HT-29 (cell line): ENCODE measurements around the gene SLC41A3. TPM values are rescaled to one million over a fixed set of nuclear protein-coding genes. Genes with fewer than 3 reads are reported as not detected.
"Not testable (repeated sequence)": the region's sequence is repeated elsewhere in the genome, so short reads cannot be mapped to it uniquely, and the experiment has no call there.

Experiments
- DNase-seq: peaks from one replicate; pipeline ENCODE4 v3.0.0-alpha.2; 2015; ENCODE audit warnings: low spot score
- total RNA-seq: library from RNA; depleted of rRNA; stranded (reverse); fragments of >200 nt; shearing (Covaris generic); gene quantifications from 2 replicates; pipeline ENCODE4 v1.2.3, GENCODE V29; 2014

Gene SLC41A3
- total RNA-seq, 1 experiment from 2014 or later: 117 TPM

- DNase-seq: no peak
Measured at GRCh38 chr3:126004217-126004616, 79.7 kb downstream of the SLC41A3 start.

DNA sequence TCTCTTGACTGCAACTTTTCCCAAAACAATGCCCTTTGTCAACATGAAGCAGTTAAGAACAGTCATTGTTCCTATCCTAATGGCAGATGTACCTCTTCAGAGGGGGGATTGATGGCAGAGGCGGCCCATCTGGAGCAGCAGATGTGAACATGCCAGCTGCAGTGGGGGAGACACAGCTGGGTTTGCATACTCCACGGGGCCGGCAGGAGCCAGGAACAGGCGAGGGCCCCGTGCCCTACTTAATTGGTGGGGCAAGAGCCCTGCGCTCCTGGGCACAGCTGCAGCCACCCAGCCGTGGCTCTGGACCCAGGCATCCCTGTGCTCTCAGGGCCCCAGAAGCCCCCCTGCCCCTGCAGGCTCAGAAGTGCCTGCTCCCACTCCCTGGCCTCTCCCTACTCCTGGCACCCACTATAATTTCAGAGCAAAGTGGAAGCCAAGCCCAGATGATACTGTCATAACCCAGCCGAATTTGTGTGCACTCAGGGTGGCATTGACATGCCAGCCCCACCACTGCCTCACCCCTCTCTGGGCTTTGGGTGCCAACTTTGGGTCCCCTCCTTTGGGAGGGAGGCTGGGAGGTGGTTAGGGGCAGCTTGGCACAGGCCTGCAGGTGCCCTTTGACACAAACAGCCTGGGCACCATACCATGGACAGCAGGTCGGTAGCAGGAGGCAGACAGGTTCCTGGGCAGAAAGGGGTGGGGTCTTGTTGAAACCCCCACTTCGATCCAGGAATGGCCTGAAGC lies 80.3 kb downstream of the SLC41A3 start:
- no peak for DNase-seq

GRCh38 chr3:126002189-126002588 lies 81.7 kb downstream of the SLC41A3 start:
- DNase-seq: no peak

DNA sequence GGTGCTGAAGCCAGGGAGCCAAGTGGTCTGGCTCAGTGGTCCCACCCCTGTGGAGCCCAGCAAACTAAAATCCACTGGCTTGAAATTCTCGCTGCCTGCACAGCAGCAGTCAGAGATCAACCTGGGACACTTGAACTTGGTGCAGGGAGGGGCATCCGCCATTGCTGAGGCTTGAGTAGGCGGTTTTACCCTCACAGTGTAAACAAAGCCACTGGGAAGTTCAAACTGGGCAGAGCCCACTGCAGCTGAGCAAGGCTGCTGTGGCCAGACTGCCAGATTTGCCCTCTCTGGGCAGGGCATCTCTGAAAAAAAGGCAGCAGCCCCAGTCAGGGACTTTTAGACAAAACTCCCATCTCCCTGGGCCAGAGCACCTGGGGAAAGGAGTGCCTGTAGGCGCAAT lies 87.2 kb downstream of the SLC41A3 start:
- DNase-seq: peak; percentile 28

DNA sequence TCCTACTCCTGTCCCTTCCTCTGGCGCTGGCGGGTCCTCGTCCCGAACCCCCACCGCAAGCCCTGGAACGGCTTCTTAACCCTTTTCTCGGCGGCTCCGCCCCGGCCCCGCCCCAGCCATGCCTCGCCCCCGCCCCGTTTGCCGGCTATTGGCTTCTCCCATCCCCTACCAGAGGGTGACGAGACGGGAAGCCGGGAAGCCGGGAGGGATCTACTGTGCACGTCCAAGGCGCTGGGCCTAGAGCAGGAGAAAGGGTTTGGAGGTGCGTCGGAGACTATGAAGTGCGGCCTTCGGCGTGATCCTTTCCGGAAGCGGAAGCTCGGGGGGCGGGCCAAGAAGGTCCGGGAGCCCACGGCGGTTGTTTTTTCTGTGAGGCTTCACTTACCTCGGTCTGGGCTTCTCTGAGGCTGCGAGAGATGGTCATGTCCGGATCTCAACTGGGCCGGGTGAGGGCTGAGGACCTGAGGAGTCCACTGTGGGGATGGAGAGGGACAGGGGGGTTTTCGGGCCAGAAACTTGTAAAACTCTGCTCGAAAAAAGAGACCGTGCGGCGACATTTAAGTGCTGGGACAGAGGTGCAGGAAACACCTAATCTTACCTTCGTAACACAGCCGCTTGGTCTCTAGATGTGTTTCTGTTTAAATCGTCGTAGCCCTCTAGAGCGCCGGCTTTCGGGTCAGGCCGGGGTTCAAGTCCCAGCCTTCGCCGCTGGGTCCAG lies 93.5 kb downstream of the SLC41A3 start:
- DNase-seq: peak; percentile 63

DNA sequence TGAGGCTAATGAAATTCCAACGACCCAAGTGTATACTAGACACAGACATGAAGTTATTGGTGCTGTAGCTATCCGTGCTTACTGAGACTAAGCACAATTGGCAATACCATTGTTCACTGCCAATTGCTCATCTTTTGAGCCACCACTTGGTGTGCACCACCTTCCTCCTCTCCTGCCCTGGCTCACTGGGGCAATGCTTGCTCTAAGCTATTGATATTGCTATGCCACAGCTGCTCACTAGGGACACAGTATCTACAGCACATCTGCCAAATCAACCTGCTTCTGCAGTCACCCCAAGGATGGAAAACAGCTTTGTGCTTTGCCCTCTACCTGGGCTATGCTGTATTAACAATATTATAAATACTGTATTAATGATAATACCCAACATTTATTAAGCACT lies 99.0 kb downstream of the SLC41A3 start:
- not testable (repeated sequence) for DNase-seq

- not testable (repeated sequence) for DNase-seq
Measured at GRCh38 chr3:125977104-125977503, 106.8 kb downstream of the SLC41A3 start.

DNA sequence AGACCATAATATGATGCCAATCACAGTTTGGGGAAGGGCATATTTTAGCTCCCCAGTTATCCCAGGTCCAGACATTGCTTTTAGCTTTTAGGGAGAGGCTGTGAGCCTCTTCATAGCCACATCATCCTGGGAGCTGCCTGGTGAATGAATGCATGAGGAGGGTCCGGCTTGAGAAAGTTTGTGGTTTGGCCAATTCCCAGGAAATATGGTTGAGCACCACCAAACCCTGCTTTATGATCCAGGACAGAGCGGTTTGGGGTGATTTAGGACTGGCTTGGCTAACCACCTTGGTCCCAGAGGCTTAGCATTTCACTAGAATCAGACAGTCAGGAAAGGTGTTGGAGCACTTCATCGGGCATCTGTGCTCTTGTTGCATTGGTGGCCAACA lies 107.9 kb downstream of the SLC41A3 start:
- DNase-seq: not testable (repeated sequence)

- DNase-seq: not testable (repeated sequence)
Measured at GRCh38 chr3:125975245-125976002, 108.5 kb downstream of the SLC41A3 start.

DNA sequence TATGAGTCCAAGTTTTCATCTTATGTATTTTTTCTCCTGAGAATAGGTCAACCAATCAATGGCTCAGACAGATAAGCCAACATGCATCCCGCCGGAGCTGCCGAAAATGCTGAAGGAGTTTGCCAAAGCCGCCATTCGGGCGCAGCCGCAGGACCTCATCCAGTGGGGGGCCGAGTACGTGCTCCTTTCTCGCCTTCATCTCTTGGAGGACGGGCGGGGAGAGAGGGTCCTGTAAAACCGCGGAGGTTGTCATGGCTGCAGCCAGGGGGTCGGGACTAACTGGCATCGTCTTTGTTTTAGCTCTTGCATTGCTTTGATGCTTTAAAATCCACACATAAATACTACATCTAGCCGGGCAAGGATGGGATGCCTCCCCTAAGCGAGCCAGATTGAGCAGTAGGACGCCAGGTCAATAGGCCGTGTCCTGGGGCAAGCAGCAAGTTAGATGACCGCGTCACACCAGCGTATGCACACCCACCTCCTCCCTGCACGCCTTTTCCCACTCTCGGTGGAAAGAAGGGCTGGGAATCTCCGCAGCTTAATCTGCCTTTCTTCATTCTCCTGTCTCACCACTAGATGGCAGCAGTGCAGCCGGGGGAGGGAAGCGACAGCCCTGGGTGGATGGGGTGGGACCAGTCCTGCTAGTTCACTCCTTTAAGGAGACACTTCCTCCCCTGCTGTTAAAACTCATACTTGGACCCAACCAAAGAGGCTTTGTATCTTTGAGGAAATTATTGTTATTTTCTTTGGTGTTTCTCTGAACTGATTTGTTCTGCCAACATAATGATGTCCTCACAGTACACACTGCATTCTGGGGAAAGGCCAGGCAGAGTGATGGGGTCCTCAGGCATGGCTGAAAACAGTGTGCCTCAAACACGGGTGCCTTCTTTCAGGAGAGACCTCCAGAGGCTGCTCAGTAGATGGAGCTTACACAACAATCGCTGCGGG lies 111.7 kb downstream of the SLC41A3 start:
- DNase-seq: peak; percentile 45

DNA sequence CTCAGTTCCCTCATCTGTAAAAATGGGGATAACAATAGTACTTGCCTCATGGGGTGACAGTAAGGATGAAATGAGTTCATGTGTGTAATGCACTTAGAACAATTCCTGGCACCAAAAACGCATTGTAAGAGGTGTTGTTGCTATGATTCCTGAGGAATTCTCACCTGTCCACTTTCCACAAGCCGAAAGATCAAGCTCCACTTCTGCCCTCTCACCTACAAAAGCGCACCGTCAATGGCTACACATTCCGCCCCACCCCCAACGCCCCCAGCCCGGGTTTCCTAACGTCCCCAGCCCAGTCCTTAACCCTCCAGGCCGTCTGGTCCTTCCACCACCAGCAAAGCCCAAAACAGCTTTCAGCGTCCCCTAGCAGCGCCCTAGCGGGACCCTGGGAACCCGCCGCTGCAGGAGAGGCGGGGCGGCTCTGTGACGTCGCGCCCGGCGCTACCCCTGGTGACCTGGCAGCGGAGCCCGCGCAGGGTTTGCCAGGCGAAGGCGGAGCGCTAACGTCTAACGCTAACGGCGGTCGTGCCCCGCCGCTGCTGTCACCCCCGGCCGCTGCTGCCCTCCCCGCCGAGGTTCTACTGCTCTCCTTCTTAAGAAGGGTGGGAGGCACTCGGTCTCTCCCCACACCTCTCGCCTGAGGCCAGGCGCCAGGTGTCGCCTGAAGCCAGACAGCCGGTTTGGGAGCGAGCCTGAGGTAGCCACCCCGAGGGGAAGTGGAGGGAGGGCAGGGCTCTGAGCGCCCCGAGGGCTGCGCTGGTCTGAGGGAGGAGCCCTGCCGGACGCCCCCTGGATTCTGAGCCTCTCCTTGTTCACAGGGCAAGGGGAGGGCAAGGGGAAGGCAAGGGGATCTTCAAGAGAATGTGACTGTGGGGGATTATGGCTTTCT lies 115.0 kb downstream of the SLC41A3 start, which contains the start of gene ROPN1B:
Gene ROPN1B, plus strand, starts transcription at position 478 of the 892 bp plus-strand sequence. CDS start 2,877 bp downstream, outside the sequence.
- not testable (repeated sequence) for DNase-seq

GRCh38 chr3:125968121-125968520 lies 115.8 kb downstream of the SLC41A3 start:
- not testable (repeated sequence) for DNase-seq

- DNase-seq: peak; percentile 48
Measured at GRCh38 chr3:125967156-125967555, 116.8 kb downstream of the SLC41A3 start.

GRCh38 chr3:125965505-125965904 lies 118.4 kb downstream of the SLC41A3 start:
- DNase-seq: no peak

GRCh38 chr3:125963834-125964233 lies 120.1 kb downstream of the SLC41A3 start:
- not testable (repeated sequence) for DNase-seq

GRCh38 chr3:125961289-125961589 lies 122.7 kb downstream of the SLC41A3 start:
- DNase-seq: no peak

DNA sequence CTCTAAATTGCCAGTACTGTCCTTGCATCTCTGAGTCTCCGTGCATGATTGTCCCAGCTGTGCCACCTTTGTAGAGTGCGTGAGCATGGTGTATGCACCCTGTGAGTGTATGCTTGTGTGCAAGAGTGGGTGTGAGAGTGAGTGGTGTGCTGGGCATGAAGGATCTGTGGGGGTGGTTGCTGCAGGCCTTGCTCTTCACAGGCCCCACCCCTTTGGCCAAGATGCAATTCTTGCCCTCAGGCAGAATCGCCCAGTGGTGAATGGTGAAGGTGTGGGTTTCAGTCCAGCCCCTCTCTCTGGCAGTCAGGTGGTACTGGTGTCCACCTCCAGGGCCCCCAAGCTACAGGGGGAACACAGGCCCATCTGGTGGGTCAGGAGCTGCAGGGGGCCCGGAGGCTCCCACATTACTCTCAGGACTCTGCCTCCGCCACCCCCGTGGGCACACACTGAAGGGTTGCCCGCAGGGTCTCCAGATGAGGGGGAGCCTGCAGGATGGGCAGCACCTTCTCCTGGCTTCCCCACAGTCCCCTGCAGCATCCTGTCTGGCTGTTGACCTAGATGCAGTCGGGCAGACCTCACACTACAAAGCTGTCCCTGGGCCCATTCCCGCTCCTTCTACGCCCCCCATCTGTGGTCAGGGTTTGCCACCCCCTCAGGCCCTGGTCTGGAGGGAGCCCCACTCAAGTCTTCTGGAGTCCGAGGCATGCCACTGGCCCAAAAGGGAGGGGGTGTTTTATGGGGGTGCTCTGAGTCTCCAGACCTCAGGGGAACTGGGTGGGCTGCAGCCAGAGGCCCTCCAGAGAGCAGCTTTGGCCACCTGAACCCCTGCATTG lies 123.3 kb downstream of the SLC41A3 start:
- DNase-seq: no peak

DNA sequence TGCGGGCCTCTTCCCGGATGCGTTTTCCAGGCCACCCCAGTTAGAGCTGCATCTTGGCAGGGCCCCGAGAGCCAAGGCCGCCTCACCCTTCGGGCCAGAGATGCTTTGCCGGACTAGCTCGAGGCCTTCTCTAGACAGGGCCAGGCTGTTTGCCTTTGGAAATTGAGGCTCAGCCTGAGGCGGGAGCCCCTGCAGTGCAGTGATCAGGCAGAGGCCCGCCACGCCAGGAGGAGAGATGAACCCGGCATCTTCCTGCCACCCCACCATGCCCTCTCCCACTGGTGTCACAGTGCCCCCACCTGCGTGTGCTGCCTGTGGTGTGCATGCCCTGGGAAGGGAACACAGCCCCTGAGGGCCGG lies 123.9 kb downstream of the SLC41A3 start:
- DNase-seq: no peak
